HPDE6-E6E7 (cell line): Measurements from ENCODE around the gene HIGD1A.
"Not testable (repeated sequence)": the region's sequence is repeated elsewhere in the genome, so short reads cannot be mapped to it uniquely, and the experiment has no call there.

Experiments
- DNase-seq: peaks from one replicate; pipeline ENCODE4 v3.0.0; 2011; ENCODE audit warnings: missing footprints; ENCODE audit errors: extremely low spot score

The HIGD1A gene

GRCh38 chr3:42829083-42829627 is 24.9 kb upstream of the HIGD1A start:
- DNase-seq = peak; percentile 20

- DNase-seq = no peak
Observed at GRCh38 chr3:42827654-42828053, 23.4 kb upstream of the HIGD1A start.

- DNase-seq = no peak
Observed at GRCh38 chr3:42827023-42827422, 22.7 kb upstream of the HIGD1A start.

GRCh38 chr3:42826141-42826540 is 21.9 kb upstream of the HIGD1A start:
- no peak for DNase-seq

GRCh38 chr3:42823351-42823750 is 19.1 kb upstream of the HIGD1A start:
- DNase-seq = peak; percentile 29

- DNase-seq = no peak
Observed at GRCh38 chr3:42822828-42823227, 18.5 kb upstream of the HIGD1A start.

GRCh38 chr3:42820746-42821051 is 16.4 kb upstream of the HIGD1A start:
- DNase-seq = no peak

- no peak for DNase-seq
Observed at GRCh38 chr3:42819351-42819965, 15.2 kb upstream of the HIGD1A start.

- no peak for DNase-seq
Observed at GRCh38 chr3:42815826-42816225, 11.5 kb upstream of the HIGD1A start.

GRCh38 chr3:42814914-42815507 is 10.7 kb upstream of the HIGD1A start:
- no peak for DNase-seq

- DNase-seq = no peak
Observed at GRCh38 chr3:42814246-42814645, 10.0 kb upstream of the HIGD1A start.

- DNase-seq = not testable (repeated sequence)
Observed at GRCh38 chr3:42811118-42811883, 7.0 kb upstream of the HIGD1A start.

GRCh38 chr3:42810706-42811105 is 6.4 kb upstream of the HIGD1A start:
- DNase-seq = not testable (repeated sequence)

GRCh38 chr3:42809202-42809601 is 4.9 kb upstream of the HIGD1A start, which contains the start of gene ACKR2:
Gene ACKR2 (plus strand): TSS chr3:42809445. CDS start chr3:42864503, 55,058 bp downstream.
- no peak for DNase-seq

- DNase-seq = no peak
Observed at GRCh38 chr3:42807929-42808328, 3.6 kb upstream of the HIGD1A start.

- DNase-seq = no peak
Observed at GRCh38 chr3:42805141-42805821, 991 bp upstream of the HIGD1A start.

- DNase-seq = no peak
Observed at GRCh38 chr3:42804831-42805132, 492 bp upstream of the HIGD1A start.

- DNase-seq = no peak
Observed at GRCh38 chr3:42803414-42804105, 730 bp downstream of the HIGD1A start.

- no peak for DNase-seq
Observed at GRCh38 chr3:42802876-42803413, 1.3 kb downstream of the HIGD1A start.

GRCh38 chr3:42801784-42802183 is 2.5 kb downstream of the HIGD1A start:
- no peak for DNase-seq

- DNase-seq = no peak
Observed at GRCh38 chr3:42801048-42801620, 3.2 kb downstream of the HIGD1A start.
